ENCODE data around the gene C1R.

The C1R gene

DNA sequence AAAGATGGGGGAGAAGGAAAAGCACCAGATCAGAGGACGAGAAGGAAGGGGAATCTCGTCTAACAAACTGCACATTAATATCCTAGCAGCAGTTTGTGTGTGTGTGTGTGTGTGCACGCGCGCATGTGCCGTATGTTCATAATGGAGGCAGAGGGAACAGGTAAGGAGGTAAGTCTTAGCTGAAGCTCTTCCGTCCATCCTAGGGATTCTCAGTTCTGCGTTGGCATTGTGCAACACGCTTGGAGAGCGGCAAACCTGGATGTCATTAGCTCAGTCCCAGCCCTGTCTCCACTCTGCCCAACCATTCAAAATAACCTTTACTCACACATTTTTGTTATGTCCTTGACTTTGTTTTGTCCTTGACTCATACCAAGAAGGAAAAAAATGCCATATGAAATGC lies 1.6 kb upstream of the C1R start:
- DNase-seq (ENCODE audit: low spot score), result no peak

DNA sequence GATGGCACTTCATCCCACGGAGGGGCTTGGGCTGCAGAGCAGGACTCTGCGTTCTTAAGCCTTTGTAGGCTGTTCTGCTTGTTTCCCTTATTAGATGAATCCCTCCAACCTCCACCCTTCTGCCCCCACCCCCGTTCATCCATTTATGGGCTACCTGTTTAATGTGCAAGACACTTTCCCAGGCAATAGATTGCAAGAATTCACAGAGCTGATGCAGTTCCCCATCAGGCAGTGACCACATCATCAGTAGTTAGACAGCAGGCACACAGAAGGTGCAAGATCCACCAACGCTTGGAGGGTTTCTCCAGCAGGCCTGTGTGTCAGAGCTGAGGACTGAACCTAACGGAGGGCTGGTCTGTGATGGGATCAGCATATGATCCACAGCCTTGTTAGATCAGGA lies 1.2 kb upstream of the C1R start:
- no peak for DNase-seq (ENCODE audit: low spot score)

More for the DNA sequence above, 1.6 kb upstream of the C1R start:
- H2AFZ ChIP-seq (ENCODE audit: low read length), result no peak overlapping the region
- H2AK5ac ChIP-seq (ENCODE audit: low read depth, low read length), result no peak overlapping the region
- H3K4me3 ChIP-seq (ENCODE audit: low read length in 2 of 2), result peak overlapping the region in 1 of 2 donors; percentile 47
- H3K23ac ChIP-seq (ENCODE audit: low read depth, low read length, poor library complexity), result no peak overlapping the region
- H3K4ac ChIP-seq (ENCODE audit: low read length), result no peak overlapping the region
- H3K27ac ChIP-seq (replicated peaks; ENCODE audit: low read length), result no peak overlapping the region
- no peak overlapping the region for H2BK12ac ChIP-seq (ENCODE audit: low read length)
- no peak overlapping the region for H2BK15ac ChIP-seq (ENCODE audit: low read length)
- no peak overlapping the region for H4K8ac ChIP-seq (ENCODE audit: low read depth, low read length)
- no peak overlapping the region for H3K18ac ChIP-seq (ENCODE audit: low read length)
- H3K4me1 ChIP-seq (ENCODE audit: control insufficient read depth in 2 of 2, insufficient read depth in 1 of 2, low read depth in 1 of 2, low read length in 2 of 2), result peaks cover 6 to 14% of the 10 kb centered on the region in 2 donors
- H2BK5ac ChIP-seq (ENCODE audit: low read length), result no peak overlapping the region
- no peak overlapping the region for H3K4me2 ChIP-seq (ENCODE audit: insufficient read depth, low read length, poor library complexity, severe bottlenecking)
- H3K79me1 ChIP-seq (ENCODE audit: low read depth, low read length), result peaks cover 1% of the 10 kb centered on the region
- H3K9ac ChIP-seq (ENCODE audit: low read depth, low read length, poor library complexity), result no peak overlapping the region
- H3K9me3 ChIP-seq (replicated peaks in 1 of 2; ENCODE audit: control insufficient read depth in 2 of 2, insufficient read depth in 1 of 2, low read depth in 1 of 2, low read length in 2 of 2), result no peaks in the 10 kb centered on the region
- no CpG with 5 or more reads among the region's 10 CpGs for WGBS, 2 donors (ENCODE audit: extremely low coverage in 2 of 2, insufficient read length in 2 of 2, insufficient replicate concordance in 1 of 2)
- H3K27me3 ChIP-seq (ENCODE audit: control insufficient read depth in 3 of 3, insufficient read depth in 3 of 3, low read depth in 1 of 3, low read length in 3 of 3), result no peaks in the 10 kb centered on the region
- H4K91ac ChIP-seq (ENCODE audit: low read depth, low read length, poor library complexity), result no peak overlapping the region
- H2BK120ac ChIP-seq (ENCODE audit: low read depth, low read length), result no peak overlapping the region
- no peak overlapping the region for H3K14ac ChIP-seq (ENCODE audit: low read length)
- peaks cover 2 to 7% of the 10 kb centered on the region in 2 donors for H3K36me3 ChIP-seq (replicated peaks in 1 of 2; ENCODE audit: control insufficient read depth in 2 of 2, insufficient read depth in 2 of 2, low read length in 2 of 2)

DNA sequence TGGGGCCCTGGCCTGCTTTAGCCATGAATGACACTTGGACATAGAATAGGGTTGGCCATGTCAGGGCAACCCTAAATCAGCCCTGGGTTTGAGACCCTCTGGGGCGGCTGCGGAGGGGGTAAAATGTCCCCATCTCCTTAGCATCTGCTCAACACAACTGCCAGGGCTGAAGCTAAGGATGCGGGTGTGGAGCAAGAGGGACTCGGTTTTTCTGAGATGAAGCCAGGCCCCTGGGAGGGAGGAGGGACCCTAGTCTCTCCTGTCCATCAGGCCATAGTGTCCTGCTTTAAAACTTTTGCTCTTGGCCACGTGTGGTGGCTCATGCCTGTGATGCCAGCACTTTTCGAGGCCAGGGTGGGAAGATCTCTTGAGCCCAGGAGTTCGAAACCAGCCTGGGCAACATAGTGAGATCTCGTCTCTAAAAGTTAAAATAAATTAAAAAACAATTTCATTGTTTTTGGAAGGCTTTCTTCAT lies 778 bp upstream of the C1R start:
- Histone ChIP-seq H4K91ac (ENCODE audit: low read depth, low read length, poor library complexity) (no peak overlapping the region), H3K4me1 (ENCODE audit: control insufficient read depth in 2 of 2, insufficient read depth in 1 of 2, low read depth in 1 of 2, low read length in 2 of 2) (peaks cover 6 to 14% of the 10 kb centered on the region in 2 donors), H3K14ac (ENCODE audit: low read length) (no peak overlapping the region), H2BK5ac (ENCODE audit: low read length) (no peak overlapping the region), H3K9me3 (replicated peaks in 1 of 2; ENCODE audit: control insufficient read depth in 2 of 2, insufficient read depth in 1 of 2, low read depth in 1 of 2, low read length in 2 of 2) (no peaks in the 10 kb centered on the region), H2BK15ac (ENCODE audit: low read length) (no peak overlapping the region), H2BK120ac (ENCODE audit: low read depth, low read length) (no peak overlapping the region), H3K18ac (ENCODE audit: low read length) (no peak overlapping the region), H3K27ac (replicated peaks; ENCODE audit: low read length) (no peak overlapping the region), H3K79me1 (ENCODE audit: low read depth, low read length) (peaks cover 1% of the 10 kb centered on the region), H3K4me2 (ENCODE audit: insufficient read depth, low read length, poor library complexity, severe bottlenecking) (no peak overlapping the region), H2BK12ac (ENCODE audit: low read length) (no peak overlapping the region), H3K4ac (ENCODE audit: low read length) (no peak overlapping the region), H3K27me3 (ENCODE audit: control insufficient read depth in 3 of 3, insufficient read depth in 3 of 3, low read depth in 1 of 3, low read length in 3 of 3) (no peaks in the 10 kb centered on the region), H2AK5ac (ENCODE audit: low read depth, low read length) (no peak overlapping the region), H3K9ac (ENCODE audit: low read depth, low read length, poor library complexity) (no peak overlapping the region), H4K8ac (ENCODE audit: low read depth, low read length) (no peak overlapping the region), H3K23ac (ENCODE audit: low read depth, low read length, poor library complexity) (no peak overlapping the region), H3K4me3 (ENCODE audit: low read length in 2 of 2) (no peak overlapping the region), H2AFZ (ENCODE audit: low read length) (peak overlapping the region; percentile 69), H3K36me3 (replicated peaks in 1 of 2; ENCODE audit: control insufficient read depth in 2 of 2, insufficient read depth in 2 of 2, low read length in 2 of 2) (peaks cover 0 to 2% of the 10 kb centered on the region in 2 donors)
- no peak for DNase-seq (ENCODE audit: low spot score)
- WGBS, 2 donors (ENCODE audit: extremely low coverage in 2 of 2, insufficient read length in 2 of 2, insufficient replicate concordance in 1 of 2), result no CpG with 5 or more reads among the region's 8 CpGs

More for the DNA sequence above, 1.2 kb upstream of the C1R start:
- no peak overlapping the region for H4K8ac ChIP-seq (ENCODE audit: low read depth, low read length)
- H2BK5ac ChIP-seq (ENCODE audit: low read length), result no peak overlapping the region
- H3K18ac ChIP-seq (ENCODE audit: low read length), result no peak overlapping the region
- H3K23ac ChIP-seq (ENCODE audit: low read depth, low read length, poor library complexity), result no peak overlapping the region
- no peak overlapping the region for H3K9ac ChIP-seq (ENCODE audit: low read depth, low read length, poor library complexity)
- no peak overlapping the region for H4K91ac ChIP-seq (ENCODE audit: low read depth, low read length, poor library complexity)
- peaks cover 6 to 14% of the 10 kb centered on the region in 2 donors for H3K4me1 ChIP-seq (ENCODE audit: control insufficient read depth in 2 of 2, insufficient read depth in 1 of 2, low read depth in 1 of 2, low read length in 2 of 2)
- no peak overlapping the region for H2AK5ac ChIP-seq (ENCODE audit: low read depth, low read length)
- no CpG with 5 or more reads among the region's 5 CpGs for WGBS, 2 donors (ENCODE audit: extremely low coverage in 2 of 2, insufficient read length in 2 of 2, insufficient replicate concordance in 1 of 2)
- H2BK120ac ChIP-seq (ENCODE audit: low read depth, low read length), result no peak overlapping the region
- no peak overlapping the region for H3K4me2 ChIP-seq (ENCODE audit: insufficient read depth, low read length, poor library complexity, severe bottlenecking)
- no peak overlapping the region for H2BK12ac ChIP-seq (ENCODE audit: low read length)
- H3K36me3 ChIP-seq (replicated peaks in 1 of 2; ENCODE audit: control insufficient read depth in 2 of 2, insufficient read depth in 2 of 2, low read length in 2 of 2), result peaks cover 2 to 4% of the 10 kb centered on the region in 2 donors
- no peak overlapping the region for H2BK15ac ChIP-seq (ENCODE audit: low read length)
- H2AFZ ChIP-seq (ENCODE audit: low read length), result no peak overlapping the region
- no peak overlapping the region for H3K4me3 ChIP-seq (ENCODE audit: low read length in 2 of 2)
- H3K9me3 ChIP-seq (replicated peaks in 1 of 2; ENCODE audit: control insufficient read depth in 2 of 2, insufficient read depth in 1 of 2, low read depth in 1 of 2, low read length in 2 of 2), result no peaks in the 10 kb centered on the region
- no peak overlapping the region for H3K4ac ChIP-seq (ENCODE audit: low read length)
- H3K14ac ChIP-seq (ENCODE audit: low read length), result no peak overlapping the region
- no peaks in the 10 kb centered on the region for H3K27me3 ChIP-seq (ENCODE audit: control insufficient read depth in 3 of 3, insufficient read depth in 3 of 3, low read depth in 1 of 3, low read length in 3 of 3)
- H3K27ac ChIP-seq (replicated peaks; ENCODE audit: low read length), result no peak overlapping the region
- H3K79me1 ChIP-seq (ENCODE audit: low read depth, low read length), result peaks cover 1% of the 10 kb centered on the region

DNA sequence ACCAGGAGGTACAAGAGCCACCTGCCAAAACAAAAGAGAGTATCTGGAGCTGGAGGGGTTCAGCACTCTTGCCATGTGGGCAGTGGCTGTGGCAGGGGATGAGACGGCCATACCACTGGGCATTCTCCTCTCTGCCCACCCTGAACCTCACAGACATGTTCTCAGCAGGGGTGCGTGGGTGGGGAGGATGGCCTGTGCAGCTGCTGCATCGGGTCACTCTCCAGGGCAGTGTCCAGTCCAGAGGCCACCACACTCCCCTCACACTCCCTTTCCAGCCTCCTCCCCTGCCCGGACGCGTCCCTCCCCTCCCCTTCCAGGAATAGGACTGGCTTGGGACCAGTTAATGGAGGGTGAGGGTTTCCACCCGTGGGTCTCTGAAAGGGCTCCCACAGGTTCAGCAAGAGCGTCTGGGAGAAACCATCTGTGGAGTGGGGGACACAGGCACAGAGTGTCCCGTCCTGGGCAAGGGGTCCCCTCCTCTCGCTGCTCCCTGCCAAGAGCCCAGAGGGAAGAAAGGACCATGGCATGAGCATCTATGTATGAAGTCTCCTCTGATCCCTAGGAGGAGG lies 501 bp downstream of the C1R start:
- no peak for DNase-seq (ENCODE audit: low spot score)
- Histone ChIP-seq H3K4me3 (ENCODE audit: low read length in 2 of 2) (no peak overlapping the region), H4K8ac (ENCODE audit: low read depth, low read length) (no peak overlapping the region), H2BK5ac (ENCODE audit: low read length) (no peak overlapping the region), H3K14ac (ENCODE audit: low read length) (no peak overlapping the region), H2BK120ac (ENCODE audit: low read depth, low read length) (no peak overlapping the region), H3K27ac (replicated peaks; ENCODE audit: low read length) (no peak overlapping the region), H3K18ac (ENCODE audit: low read length) (peak overlapping the region; percentile 53), H3K79me1 (ENCODE audit: low read depth, low read length) (peaks cover 1% of the 10 kb centered on the region), H4K91ac (ENCODE audit: low read depth, low read length, poor library complexity) (no peak overlapping the region), H3K36me3 (replicated peaks in 1 of 2; ENCODE audit: control insufficient read depth in 2 of 2, insufficient read depth in 2 of 2, low read length in 2 of 2) (no peaks in the 10 kb centered on the region), H3K9me3 (replicated peaks in 1 of 2; ENCODE audit: control insufficient read depth in 2 of 2, insufficient read depth in 1 of 2, low read depth in 1 of 2, low read length in 2 of 2) (no peaks in the 10 kb centered on the region), H2AFZ (ENCODE audit: low read length) (peak overlapping the region; percentile 69), H3K9ac (ENCODE audit: low read depth, low read length, poor library complexity) (no peak overlapping the region), H2BK15ac (ENCODE audit: low read length) (peak overlapping the region; percentile 41), H2AK5ac (ENCODE audit: low read depth, low read length) (peak overlapping the region; percentile 64), H3K4me2 (ENCODE audit: insufficient read depth, low read length, poor library complexity, severe bottlenecking) (no peak overlapping the region), H3K4ac (ENCODE audit: low read length) (no peak overlapping the region), H3K4me1 (ENCODE audit: control insufficient read depth in 2 of 2, insufficient read depth in 1 of 2, low read depth in 1 of 2, low read length in 2 of 2) (peaks cover 6 to 14% of the 10 kb centered on the region in 2 donors), H3K27me3 (ENCODE audit: control insufficient read depth in 3 of 3, insufficient read depth in 3 of 3, low read depth in 1 of 3, low read length in 3 of 3) (no peaks in the 10 kb centered on the region), H2BK12ac (ENCODE audit: low read length) (no peak overlapping the region), H3K23ac (ENCODE audit: low read depth, low read length, poor library complexity) (peak overlapping the region; percentile 26)
- no CpG with 5 or more reads among the region's 10 CpGs for WGBS, 2 donors (ENCODE audit: extremely low coverage in 2 of 2, insufficient read length in 2 of 2, insufficient replicate concordance in 1 of 2)

Measured in neuronal stem cell (in vitro differentiated cells).